Lower leg skin (tissue), 3 donors: Measurements from ENCODE around the gene PSORS1C1.

ENCODE experiments used
- CTCF ChIP-seq, 3 donors: fragments of 450-650 bp; IDR thresholded peaks; one replicate each; pipeline ENCODE4 v1.5.1; 2016; ENCODE audit warnings: antibody characterized with exemption in 3 of 3, mild to moderate bottlenecking in 3 of 3, moderate library complexity in 2 of 3
- POLR2A ChIP-seq, 2 donors: fragments of 450-650 bp; IDR thresholded peaks; one replicate each; pipeline ENCODE4 v1.6.1; 2016 to 2017; ENCODE audit warnings: antibody characterized with exemption in 2 of 2, mild to moderate bottlenecking in 1 of 2, moderate library complexity in 1 of 2

- TF ChIP-seq CTCF (IDR thresholded peaks at IDR 0.05), result no peak
- no peak for TF ChIP-seq POLR2A (IDR thresholded peaks at IDR 0.05)
Observed at GRCh38 chr6:31120151-31120915, 5.7 kb downstream of the PSORS1C1 start, which contains the start of gene CDSN.
